NCI-H2171 treated with DMSO at 0.1 percent for 48 hours (cell line): ENCODE results near the gene KCNJ5.
A peak's percentile ranks its signal among the peaks of the same experiment; 100 is the strongest.

Experiments used
- DNase-seq: peaks from one replicate; lab custom pipeline; 2025; lab: John Stamatoyannopoulos, UW

KCNJ5 gene

DNA sequence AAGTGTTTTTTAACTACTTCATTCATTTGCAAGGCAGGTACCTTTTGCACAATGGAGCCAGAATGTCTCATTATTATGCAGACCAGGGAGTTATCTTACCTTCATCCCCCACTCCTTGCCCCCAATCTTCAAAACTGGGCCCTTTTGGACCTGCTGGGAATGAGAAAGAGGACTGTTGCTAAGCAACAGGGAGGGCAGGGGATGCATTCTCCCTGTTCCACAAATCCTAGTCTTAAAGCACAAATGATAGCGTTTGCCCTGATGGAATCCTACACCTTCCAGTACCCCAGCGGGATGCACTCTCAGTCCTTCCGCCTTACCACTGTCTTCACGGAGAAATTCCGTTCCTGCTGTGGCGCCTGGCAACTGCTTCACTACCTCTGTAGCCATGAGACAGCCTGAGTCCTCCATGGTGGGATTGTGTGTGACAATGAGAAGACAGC is 20.0 kb upstream of the KCNJ5 start:
- DNase-seq, result no peak

DNA sequence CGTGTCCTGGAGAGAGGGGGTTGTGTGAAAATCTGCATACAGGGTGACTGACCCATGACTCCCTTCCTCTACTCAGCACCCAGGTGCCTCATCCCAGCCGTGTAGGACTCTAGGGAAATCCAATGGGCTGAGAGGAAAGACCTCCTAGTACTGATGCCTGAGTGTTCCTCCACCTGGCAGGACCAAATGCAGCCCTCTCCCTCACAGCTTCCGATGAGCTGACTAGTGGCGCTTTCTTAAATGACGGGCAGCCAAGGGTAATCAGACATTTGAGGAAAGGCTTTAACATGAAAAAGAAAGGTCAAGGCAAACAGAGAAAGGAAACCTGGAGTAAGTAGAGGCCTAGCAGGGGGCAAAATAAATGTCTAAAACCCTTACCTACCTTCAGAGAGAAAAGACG is 19.1 kb upstream of the KCNJ5 start:
- no peak for DNase-seq

DNA sequence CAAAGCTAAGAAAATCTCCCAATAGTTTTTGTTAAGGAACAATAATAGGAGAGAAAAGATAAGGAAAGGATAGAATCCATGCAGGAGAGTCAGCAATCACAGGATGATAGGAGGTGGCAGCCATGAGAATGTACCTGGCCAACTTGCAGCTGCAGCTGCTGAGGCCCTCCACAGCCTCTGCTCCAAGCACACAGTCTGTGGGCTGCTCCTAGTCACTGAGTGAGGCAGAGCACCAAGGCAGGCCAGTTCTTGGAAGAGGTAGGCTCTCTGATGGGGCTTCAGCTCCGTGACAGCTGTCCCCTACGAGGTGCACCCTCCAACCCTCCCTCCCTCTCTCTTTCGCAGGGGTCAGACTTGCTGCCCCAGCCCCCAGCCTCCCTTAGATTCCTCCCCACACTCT is 18.6 kb upstream of the KCNJ5 start:
- no peak for DNase-seq

DNA sequence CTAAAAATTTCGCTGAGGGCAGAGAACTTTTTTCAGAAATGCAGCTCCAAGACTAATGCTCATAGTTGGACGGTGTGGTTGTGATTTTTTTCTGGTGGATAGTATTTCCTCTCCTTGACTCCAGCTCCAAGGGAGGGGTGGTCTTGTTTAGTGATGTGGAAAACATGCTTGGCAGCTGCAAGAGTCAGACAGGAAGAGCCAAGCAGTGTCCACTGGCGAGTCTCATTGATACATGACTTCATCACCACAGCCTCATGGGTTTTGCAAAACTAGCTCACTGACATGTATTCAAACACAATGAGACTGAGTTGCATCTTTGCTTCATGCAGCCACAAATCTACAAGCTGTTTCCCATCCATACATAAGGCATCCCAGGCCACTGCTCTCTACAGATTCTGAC is 16.7 kb upstream of the KCNJ5 start:
- no peak for DNase-seq

DNA sequence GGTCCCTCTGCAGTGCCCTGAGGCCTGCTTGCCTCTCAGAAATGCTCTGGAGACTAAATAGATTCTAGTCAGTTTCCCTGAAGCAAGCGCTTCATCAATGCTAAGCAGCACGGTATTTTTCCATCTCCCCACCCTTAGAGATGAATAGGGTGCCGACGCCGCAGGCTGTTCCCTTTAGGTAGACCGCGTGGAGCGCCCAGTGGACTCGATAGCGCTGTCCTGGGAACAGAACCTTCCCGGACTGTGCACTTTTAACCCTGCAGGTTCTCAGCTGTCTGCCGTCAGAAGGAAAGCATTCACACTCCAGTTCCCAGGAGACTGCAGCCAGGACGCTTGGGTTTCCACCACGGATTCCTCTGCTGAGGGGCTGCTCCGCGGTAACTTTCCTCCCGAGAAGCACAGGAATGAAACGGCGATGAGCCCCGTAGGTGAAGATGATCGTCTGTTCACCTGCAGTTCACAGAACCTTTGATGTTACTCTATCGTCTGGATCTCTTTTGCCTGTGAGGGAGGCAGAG is 15.0 kb upstream of the KCNJ5 start:
- no peak for DNase-seq

DNA sequence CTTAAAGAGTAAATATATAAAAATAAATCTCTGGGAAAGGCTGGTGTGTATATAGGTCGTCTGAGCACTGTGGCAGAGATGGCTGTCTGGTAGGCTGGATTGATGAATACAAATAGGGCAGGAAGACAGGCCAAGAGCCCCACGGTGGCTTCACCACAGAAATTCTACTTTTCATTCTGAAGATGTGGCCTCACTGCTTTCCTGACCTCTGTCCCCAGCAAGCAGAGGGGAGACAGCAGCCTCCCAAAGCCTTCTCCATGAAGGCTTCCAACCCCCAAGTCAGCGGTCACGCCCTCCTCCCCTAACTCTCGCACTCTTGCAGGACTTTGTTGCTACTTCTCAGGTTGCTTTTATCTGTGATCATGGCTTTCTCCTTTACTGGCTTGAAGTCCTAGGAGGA is 13.4 kb upstream of the KCNJ5 start:
- no peak for DNase-seq

DNA sequence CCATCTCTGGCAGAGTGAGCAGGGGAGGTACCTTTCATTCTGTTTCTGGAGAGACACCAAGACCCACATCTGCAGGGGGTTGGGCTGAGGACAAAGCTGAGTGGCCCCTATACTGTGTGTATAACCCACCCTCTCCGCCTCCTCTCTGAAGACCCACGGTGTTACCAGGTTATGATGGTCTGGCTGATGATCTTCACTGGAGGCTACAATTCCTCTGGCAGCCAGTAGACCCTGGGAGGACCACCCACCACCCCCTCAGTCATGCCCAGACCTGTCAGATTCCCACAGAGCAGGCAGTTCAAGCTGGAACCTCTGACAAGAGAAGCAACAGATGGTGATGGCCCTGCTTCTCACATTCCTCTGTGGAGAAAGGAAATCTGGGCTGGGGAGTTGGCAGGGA is 12.7 kb upstream of the KCNJ5 start:
- DNase-seq, result no peak

DNA sequence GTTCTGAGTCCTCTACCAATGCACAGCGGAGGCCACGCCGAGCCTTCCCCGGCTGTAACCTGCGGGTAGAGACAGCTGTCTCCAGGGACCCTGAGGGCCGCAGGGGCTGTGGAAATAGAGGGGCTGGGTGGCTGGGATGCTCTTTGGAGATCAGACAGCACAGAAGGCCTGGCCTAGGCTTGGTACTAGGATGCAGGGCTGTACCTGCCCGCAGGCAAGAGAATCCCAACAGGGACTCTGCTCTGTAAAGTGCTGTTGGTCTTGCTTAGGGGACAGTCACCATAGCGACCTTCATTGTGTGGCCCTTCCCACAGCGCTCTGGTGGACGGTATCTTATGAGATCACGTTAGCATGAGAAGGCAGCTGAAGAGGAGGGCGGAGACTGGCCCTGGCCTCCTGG is 11.3 kb upstream of the KCNJ5 start:
- no peak for DNase-seq

DNA sequence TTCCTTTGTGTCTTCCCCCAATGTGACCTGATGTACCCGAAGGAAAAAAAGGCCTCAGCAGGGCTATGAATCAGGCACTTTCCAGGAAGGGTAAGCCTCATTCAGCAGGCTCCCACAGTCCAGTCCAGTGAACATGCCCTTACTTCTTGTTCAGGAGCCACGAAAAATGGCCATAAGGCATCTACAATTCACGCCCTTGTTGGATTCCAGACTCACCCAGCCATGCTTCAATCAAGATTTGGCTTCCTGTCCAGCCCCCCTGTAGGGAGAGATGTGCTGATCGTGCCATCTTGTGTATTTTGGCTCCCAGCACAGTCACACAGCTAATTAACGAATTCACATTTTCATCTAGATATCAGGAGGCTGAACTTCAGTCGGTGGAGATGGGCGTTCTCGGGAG is 9.9 kb upstream of the KCNJ5 start:
- no peak for DNase-seq

DNA sequence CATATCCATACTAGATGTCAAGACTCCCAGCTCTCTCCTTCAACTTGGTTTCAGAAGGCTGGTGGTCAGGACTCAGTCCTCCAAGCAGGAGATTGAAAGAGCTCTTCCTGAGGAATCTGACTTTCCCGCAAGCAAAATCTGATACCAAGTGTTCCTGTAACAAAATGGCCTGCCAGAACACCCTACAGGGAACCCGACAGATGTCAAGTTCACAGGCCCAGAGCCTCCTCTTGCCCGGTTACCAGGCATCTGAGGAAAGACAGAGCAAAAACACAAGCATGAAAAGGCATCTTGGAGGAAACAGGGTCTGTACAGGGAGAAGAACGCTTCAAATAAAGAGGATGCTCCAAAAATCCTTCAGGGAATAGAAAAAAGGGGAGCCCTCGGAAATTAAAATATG is 8.7 kb upstream of the KCNJ5 start:
- DNase-seq, result no peak

DNA sequence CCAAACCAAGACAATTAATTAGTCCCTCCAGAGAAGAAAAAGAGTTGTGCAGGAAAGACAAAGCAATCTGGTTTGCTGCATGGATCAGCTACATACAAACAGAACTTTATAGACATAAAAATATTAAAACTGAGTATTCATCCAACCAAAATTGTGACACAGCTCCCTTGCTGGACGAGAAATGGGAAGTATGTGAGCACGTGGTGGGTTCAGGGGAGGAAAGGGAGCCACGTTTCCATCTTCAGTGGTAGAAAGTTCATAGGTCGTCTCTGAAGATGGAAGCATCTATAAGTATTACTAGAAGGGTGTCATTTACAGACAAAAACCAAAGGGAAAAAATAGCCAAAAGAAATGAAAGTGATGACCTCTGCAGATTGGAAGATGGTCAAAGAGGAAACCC is 7.1 kb upstream of the KCNJ5 start:
- no peak for DNase-seq

DNA sequence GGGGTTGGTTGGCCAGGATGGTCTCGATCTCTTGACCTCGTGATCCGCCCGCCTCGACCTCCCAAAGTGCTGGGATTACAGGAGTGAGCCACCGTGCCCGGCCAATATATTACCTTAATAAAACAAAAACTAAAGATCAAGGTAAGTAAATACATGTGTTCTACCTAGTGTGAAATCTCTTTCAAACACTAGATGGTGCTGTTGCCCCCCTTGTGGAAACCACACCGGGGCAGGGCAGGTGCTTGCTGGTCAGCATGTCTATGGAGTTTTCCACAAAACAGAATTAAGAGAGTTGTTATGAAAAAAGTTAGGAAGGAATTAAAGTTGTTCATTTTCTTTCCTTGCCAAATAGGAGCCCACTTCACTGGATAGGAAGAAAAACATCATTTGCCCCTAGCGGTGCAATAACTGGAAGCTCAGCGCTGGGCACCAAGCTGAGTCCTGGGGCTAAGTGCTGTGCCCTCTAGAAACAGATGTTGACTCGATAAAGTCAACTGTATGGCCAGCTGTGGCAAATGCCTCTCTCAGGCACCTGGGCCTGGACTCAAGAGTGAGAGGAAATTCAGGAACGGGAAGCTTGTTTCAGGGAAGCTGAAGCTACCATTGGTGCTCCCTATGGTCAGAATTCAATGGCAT is 6.3 kb upstream of the KCNJ5 start:
- peak; percentile 42 for DNase-seq

DNA sequence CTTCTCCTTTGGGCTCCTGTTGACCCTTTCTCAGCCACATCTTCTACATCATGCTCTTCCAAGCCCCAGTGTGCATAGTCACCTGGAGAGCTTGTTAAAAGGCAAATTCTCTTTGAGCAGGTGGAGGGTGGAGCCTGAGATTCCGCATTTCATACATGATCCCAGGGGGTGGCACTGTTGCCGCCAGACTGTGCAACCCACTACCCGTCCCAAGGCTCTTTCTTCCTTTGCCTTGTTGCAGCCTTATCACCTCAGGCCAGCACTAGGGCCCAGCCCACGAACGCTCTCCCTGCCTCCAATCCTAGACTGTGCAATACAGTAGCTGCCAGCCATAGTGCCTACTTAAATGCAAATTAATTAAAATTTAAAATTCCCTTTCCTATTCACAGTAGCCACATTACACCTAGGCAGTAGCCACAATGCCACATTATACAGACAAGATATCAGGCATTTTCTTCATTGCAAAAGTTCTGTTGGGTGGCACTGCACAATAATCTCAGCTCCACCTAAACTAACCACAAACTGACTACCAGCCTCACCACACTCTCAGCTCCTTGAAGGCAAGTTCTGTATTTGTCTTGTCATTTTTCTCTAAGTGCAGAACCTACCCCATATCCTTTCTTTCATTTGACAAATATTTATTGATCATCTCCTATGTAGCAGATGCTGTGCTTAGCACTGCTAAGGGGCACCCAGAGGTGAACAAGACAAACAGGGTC is 4.6 kb upstream of the KCNJ5 start:
- peak; percentile 19 for DNase-seq

DNA sequence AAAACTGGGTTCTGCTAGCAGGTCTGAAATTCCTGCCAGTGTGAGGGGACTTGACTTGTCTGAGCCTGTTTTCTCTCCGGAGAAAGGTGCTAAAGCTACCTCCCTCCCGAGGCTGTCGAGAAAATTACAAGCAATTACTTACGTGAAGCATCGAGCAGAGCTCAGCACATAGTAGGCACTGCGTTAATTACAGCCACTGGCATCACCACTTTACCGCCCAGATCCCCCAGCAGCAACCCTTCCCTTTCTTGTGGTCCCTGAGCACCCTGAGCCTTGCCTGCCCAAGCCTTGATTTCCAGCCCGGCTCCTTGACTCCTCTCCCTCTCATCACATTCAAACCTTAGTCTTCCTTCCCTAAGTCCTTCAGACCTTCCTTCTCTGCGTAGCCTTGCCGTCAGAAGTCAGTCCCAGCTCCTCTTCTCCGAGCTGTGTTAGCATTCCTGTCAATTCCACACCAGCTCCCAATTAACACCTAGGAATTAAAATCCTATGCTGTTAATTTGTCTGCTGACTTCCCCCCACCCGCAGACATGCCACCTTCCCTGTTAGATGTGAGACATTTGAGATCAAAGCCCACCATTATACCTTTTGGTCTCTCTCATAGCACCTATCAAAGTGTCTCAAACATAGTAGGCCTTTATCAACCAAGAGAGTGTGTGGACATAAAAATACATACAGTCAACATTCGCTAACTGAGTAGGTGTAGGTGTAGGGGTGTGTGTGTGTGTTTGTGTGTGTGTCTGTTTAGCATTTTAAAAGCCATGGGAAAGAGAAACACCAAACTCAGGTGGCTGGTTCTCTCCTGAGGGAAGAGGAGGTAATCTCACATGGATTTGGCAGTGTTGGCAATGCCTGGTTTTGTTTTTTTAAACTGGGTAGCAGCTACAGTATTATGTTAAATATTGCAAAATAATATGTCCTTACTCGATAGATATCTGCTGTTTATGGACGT is 2.8 kb upstream of the KCNJ5 start:
- DNase-seq, result peak; percentile 49

DNA sequence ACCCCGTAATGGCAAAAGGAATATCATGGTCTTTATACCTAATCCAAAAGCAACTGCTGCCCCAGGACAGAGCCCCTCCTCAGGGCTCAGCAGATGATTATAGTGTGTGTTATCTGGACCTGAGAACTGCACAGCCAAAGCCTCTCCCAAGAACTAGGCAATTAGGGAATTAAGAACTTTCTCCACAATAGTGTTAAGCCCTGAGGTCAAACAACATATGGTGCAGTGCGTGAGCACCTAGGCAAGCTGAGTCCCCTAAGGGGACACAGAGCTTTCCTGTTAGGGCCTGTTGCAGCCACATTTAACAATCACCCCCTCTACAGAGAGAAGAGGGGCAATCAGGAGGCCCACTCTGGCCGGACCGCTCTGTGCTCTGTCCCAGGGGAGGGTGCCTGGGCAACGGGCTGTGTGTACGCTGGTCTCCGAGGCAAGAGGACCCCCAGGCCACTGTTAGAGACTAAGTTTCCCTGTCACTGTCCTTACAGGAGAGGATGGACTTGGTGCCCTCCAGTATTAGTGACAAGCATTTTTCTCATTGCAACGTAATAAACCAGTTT is 1.4 kb upstream of the KCNJ5 start:
- peak; percentile 6 for DNase-seq

DNA sequence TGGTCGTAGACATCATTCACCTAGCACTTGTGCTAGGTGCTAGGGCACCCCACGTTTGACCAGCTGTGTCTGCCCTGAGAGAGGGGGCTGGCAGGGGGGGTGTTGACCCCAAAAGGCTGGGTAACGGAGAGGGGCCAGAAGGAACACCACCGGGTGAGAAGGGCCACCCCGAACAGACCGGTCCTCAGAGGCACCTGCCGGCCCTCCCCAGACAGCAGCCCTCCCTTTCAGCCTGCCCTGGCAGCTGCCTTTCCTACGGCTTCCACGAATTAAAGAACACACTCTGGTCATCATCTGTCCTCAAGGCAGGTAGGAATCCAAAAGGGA is 977 bp upstream of the KCNJ5 start:
- DNase-seq, result no peak

DNA sequence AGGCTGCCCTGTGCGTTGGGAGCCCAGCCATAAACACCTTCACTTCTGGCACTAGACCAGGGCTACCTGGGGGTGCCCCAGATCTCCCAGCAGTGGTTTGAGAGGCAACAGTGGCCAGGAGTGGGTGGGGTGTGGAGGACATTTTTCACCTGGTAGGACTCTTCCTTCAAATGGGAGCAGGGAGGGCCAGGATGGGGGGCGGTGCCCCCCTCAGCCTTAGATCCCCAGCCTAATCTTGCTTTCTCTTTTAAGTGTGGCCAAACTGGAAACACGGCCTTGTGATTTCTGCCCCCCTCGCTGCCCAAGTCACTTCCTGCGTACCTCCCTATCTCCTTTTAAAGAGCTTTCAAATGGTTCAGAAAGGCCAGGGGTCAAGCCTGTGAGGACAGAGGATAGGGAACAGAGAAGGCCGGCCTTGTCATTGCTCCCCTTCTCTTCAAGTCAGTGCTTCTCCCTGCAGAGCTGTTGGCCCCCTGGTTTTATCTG is 800 bp downstream of the KCNJ5 start:
- DNase-seq, result no peak

DNA sequence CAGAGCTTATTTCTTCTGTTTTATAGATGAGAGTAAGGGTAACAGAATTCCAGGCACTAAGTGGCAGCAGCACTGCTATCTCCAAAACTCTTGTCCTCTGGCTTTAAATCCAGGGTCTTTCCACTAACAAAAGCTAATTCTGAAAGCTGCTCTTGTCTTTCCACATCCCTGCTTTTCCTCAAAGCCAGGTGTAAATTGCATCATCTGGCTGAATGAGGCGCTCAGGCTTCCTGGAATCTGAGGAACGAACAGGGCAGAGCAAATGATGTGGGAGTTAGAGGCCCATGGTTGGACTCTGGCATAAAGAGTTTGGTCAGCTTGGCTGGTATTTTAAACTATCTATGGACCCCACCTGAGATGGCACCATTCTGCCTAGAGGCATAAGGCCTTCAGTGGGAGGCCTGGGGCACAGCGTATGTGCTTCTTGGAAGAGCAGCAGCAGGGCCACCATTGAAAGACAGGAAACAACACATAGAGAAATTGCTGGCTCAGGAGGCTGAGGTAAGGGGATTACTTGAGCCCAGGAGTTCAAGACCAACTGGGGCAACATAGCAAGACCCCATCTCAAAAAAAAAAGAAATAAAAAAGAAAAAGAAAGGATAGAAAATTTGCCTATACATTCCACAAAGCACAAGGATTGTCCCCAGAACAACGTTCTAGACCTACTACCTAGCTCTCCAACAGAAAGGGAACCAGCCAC is 1.9 kb downstream of the KCNJ5 start:
- DNase-seq, result no peak

DNA sequence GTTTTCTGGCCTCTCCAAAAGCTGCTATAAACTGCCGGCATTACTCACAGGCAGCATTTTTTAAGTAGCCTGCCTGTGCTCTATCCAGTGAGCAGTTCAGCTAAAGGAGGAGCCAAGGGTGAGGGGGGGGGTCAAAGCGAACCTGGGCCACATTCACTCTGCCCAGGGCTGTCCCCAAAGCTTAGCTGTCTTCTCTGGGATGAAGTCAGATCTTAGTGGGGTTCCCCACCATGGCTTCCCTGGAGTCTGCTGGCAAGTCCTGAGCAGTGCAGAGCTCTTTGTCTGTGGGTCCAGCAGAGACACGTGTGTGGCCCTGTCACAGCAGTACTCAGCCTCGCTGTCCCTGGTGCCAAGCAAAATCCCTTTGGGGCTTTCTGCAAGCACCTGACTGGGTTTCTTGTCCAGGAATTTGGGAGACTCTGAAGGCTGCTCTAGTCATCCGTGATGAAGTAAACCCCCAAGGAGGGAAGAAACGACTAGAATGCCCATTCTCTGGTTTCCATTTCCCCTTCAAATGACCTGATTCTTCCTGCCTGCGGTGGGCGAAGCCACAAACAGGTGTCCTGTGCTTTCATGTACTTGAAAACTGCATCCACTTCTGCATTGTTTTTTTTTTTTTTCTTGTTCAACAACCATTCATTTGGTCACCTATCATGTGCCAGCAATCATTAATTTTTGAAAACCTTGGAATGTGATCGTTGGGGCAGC is 2.6 kb downstream of the KCNJ5 start:
- DNase-seq, result no peak

DNA sequence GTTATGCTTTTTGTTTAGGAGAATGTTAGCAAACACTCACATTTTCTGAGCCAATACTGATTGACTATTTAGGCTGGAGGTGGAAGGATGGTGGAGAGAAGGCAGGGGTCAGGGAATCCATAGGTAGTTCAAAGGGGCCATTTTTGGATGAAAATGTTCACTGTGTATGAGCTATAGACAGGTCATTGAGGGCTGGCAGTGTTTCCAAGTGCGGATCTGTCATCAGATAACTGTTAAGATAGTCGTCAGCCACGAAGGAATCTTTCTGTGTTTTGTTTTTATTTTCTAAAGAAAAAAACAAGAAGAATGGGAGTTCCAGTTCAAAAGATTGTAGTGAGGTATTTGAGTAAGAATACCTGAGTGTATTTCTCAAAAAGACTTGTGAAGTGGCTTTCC is 3.1 kb downstream of the KCNJ5 start:
- DNase-seq, result no peak

DNA sequence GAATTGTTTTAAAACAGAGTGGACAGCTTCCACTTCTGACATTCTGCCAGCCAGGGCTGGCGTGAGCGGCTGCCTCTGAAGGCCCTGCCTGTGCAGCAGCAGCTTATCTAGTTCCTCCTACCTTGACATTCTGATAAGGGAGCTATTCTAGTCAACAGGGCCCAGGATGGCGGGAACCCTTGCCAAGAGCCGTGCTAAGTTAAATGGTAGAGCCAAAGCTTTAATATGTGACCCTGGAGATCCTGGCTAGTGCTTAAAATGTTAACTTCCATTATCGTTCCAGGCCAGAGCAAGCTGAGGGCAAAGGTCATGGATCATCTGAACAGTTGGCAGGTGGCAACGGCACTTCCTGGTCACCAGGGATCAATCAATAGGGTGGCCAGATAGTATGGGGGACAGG is 3.5 kb downstream of the KCNJ5 start:
- DNase-seq, result no peak
